Stimulated activated naive CD8-positive, alpha-beta T cell treated with anti-CD3 and anti-CD28 coated beads, Interleukin-15, Interleukin-2, amounts not matched to agents 100 ng/mL and 50 ng/mL, for 24 hours (primary cell): ENCODE results near the gene PNMA8B.

Experiments used
- H3K27ac Mint-ChIP-seq: one replicate; pipeline ENCODE4 v1.8.0; 2021; ENCODE audit warnings: mild to moderate bottlenecking, mixed read lengths
- H3K27me3 Mint-ChIP-seq: one replicate; pipeline ENCODE4 v1.8.0; 2021; ENCODE audit warnings: mixed read lengths
- H3K36me3 Mint-ChIP-seq: one replicate; pipeline ENCODE4 v1.8.0; 2021; ENCODE audit warnings: low read depth, mixed read lengths
- H3K4me1 Mint-ChIP-seq: one replicate; pipeline ENCODE4 v1.8.0; 2021; ENCODE audit warnings: low read depth, mixed read lengths
- H3K4me3 Mint-ChIP-seq: one replicate; pipeline ENCODE4 v1.8.0; 2021; ENCODE audit warnings: mild to moderate bottlenecking, mixed read lengths
- H3K9me3 Mint-ChIP-seq: one replicate; pipeline ENCODE4 v1.8.0; 2021; ENCODE audit warnings: mixed read lengths

The PNMA8B gene

GRCh38 chr19:46461537-46461936, 34.1 kb downstream of the PNMA8B start:
- H3K36me3 Mint-ChIP-seq: no peaks in the 10 kb centered on the region
- no peak overlapping the region for H3K4me3 Mint-ChIP-seq
- H3K27ac Mint-ChIP-seq: no peak overlapping the region
- H3K9me3 Mint-ChIP-seq: no peaks in the 10 kb centered on the region
- H3K27me3 Mint-ChIP-seq: peaks cover 4% of the 10 kb centered on the region
- H3K4me1 Mint-ChIP-seq: peaks cover 1% of the 10 kb centered on the region

GRCh38 chr19:46460981-46461380, 34.7 kb downstream of the PNMA8B start:
- peaks cover 8% of the 10 kb centered on the region for H3K27me3 Mint-ChIP-seq

GRCh38 chr19:46460055-46460454, 35.6 kb downstream of the PNMA8B start:
- Mint-ChIP-seq H3K27ac (no peak overlapping the region), H3K27me3 (peaks cover 8% of the 10 kb centered on the region), H3K9me3 (no peaks in the 10 kb centered on the region), H3K36me3 (no peaks in the 10 kb centered on the region), H3K4me3 (no peak overlapping the region), H3K4me1 (no peaks in the 10 kb centered on the region)

More at GRCh38 chr19:46460981-46461380, 34.7 kb downstream of the PNMA8B start:
- Mint-ChIP-seq H3K4me3 (no peak overlapping the region), H3K27ac (no peak overlapping the region), H3K9me3 (no peaks in the 10 kb centered on the region), H3K36me3 (no peaks in the 10 kb centered on the region), H3K4me1 (no peaks in the 10 kb centered on the region)

GRCh38 chr19:46456930-46457329, 38.7 kb downstream of the PNMA8B start:
- H3K9me3 Mint-ChIP-seq: no peaks in the 10 kb centered on the region
- H3K4me3 Mint-ChIP-seq: no peak overlapping the region
- H3K27ac Mint-ChIP-seq: no peak overlapping the region
- no peaks in the 10 kb centered on the region for H3K36me3 Mint-ChIP-seq
- H3K27me3 Mint-ChIP-seq: peaks cover 8% of the 10 kb centered on the region
- H3K4me1 Mint-ChIP-seq: no peaks in the 10 kb centered on the region

- Mint-ChIP-seq H3K27me3 (peaks cover 19% of the 10 kb centered on the region), H3K27ac (no peak overlapping the region), H3K9me3 (peaks cover 6% of the 10 kb centered on the region), H3K36me3 (peaks cover 5% of the 10 kb centered on the region), H3K4me1 (no peaks in the 10 kb centered on the region), H3K4me3 (no peak overlapping the region)
Measured at GRCh38 chr19:46454244-46454643, 41.4 kb downstream of the PNMA8B start.

- H3K27me3 Mint-ChIP-seq: peaks cover 16% of the 10 kb centered on the region
- H3K27ac Mint-ChIP-seq: no peak overlapping the region
- no peaks in the 10 kb centered on the region for H3K4me1 Mint-ChIP-seq
- H3K9me3 Mint-ChIP-seq: peaks cover 7% of the 10 kb centered on the region
- H3K36me3 Mint-ChIP-seq: peaks cover 6% of the 10 kb centered on the region
- no peak overlapping the region for H3K4me3 Mint-ChIP-seq
Measured at GRCh38 chr19:46453661-46454060, 42.0 kb downstream of the PNMA8B start.

GRCh38 chr19:46452186-46452585, 43.5 kb downstream of the PNMA8B start:
- Mint-ChIP-seq H3K9me3 (peaks cover 7% of the 10 kb centered on the region), H3K27me3 (peaks cover 16% of the 10 kb centered on the region), H3K36me3 (peaks cover 6% of the 10 kb centered on the region), H3K4me1 (no peaks in the 10 kb centered on the region), H3K27ac (no peak overlapping the region), H3K4me3 (no peak overlapping the region)

- no peaks in the 10 kb centered on the region for H3K4me1 Mint-ChIP-seq
- H3K9me3 Mint-ChIP-seq: peaks cover 7% of the 10 kb centered on the region
Measured at GRCh38 chr19:46451352-46451751, 44.3 kb downstream of the PNMA8B start.

GRCh38 chr19:46450737-46451136, 44.9 kb downstream of the PNMA8B start:
- Mint-ChIP-seq H3K36me3 (peaks cover 6% of the 10 kb centered on the region), H3K9me3 (peaks cover 7% of the 10 kb centered on the region), H3K27me3 (peaks cover 17% of the 10 kb centered on the region), H3K4me3 (no peak overlapping the region), H3K27ac (no peak overlapping the region), H3K4me1 (no peaks in the 10 kb centered on the region)

More at GRCh38 chr19:46451352-46451751, 44.3 kb downstream of the PNMA8B start:
- peaks cover 16% of the 10 kb centered on the region for H3K27me3 Mint-ChIP-seq
- H3K4me3 Mint-ChIP-seq: no peak overlapping the region
- peaks cover 6% of the 10 kb centered on the region for H3K36me3 Mint-ChIP-seq
- no peak overlapping the region for H3K27ac Mint-ChIP-seq

- no peak overlapping the region for H3K27ac Mint-ChIP-seq
- no peak overlapping the region for H3K4me3 Mint-ChIP-seq
- peaks cover 7% of the 10 kb centered on the region for H3K9me3 Mint-ChIP-seq
- peaks cover 6% of the 10 kb centered on the region for H3K36me3 Mint-ChIP-seq
- peaks cover 20% of the 10 kb centered on the region for H3K27me3 Mint-ChIP-seq
- no peaks in the 10 kb centered on the region for H3K4me1 Mint-ChIP-seq
Measured at GRCh38 chr19:46449228-46449627, 46.4 kb downstream of the PNMA8B start.

GRCh38 chr19:46448601-46449000, 47.1 kb downstream of the PNMA8B start:
- no peak overlapping the region for H3K4me3 Mint-ChIP-seq
- H3K9me3 Mint-ChIP-seq: peaks cover 7% of the 10 kb centered on the region
- H3K36me3 Mint-ChIP-seq: peaks cover 6% of the 10 kb centered on the region
- H3K27ac Mint-ChIP-seq: no peak overlapping the region
- peaks cover 20% of the 10 kb centered on the region for H3K27me3 Mint-ChIP-seq
- no peaks in the 10 kb centered on the region for H3K4me1 Mint-ChIP-seq

- Mint-ChIP-seq H3K4me3 (no peak overlapping the region), H3K4me1 (no peaks in the 10 kb centered on the region), H3K36me3 (peaks cover 6% of the 10 kb centered on the region), H3K27ac (no peak overlapping the region), H3K9me3 (peaks cover 7% of the 10 kb centered on the region), H3K27me3 (peaks cover 20% of the 10 kb centered on the region)
Measured at GRCh38 chr19:46447824-46448223, 47.8 kb downstream of the PNMA8B start.

GRCh38 chr19:46447006-46447405, 48.7 kb downstream of the PNMA8B start:
- Mint-ChIP-seq H3K36me3 (peaks cover 6% of the 10 kb centered on the region), H3K9me3 (peaks cover 7% of the 10 kb centered on the region), H3K27me3 (peaks cover 20% of the 10 kb centered on the region), H3K4me3 (no peak overlapping the region), H3K27ac (no peak overlapping the region), H3K4me1 (no peaks in the 10 kb centered on the region)

- Mint-ChIP-seq H3K4me3 (no peak overlapping the region), H3K36me3 (peaks cover 6% of the 10 kb centered on the region), H3K4me1 (no peaks in the 10 kb centered on the region), H3K27ac (no peak overlapping the region), H3K9me3 (peaks cover 7% of the 10 kb centered on the region), H3K27me3 (peaks cover 20% of the 10 kb centered on the region)
Measured at GRCh38 chr19:46446021-46446420, 49.6 kb downstream of the PNMA8B start.

GRCh38 chr19:46442808-46443450, 52.7 kb downstream of the PNMA8B start:
- Mint-ChIP-seq H3K4me3 (no peak overlapping the region), H3K27ac (no peak overlapping the region), H3K36me3 (no peaks in the 10 kb centered on the region), H3K4me1 (no peaks in the 10 kb centered on the region), H3K27me3 (peaks cover 9% of the 10 kb centered on the region), H3K9me3 (no peaks in the 10 kb centered on the region)

- Mint-ChIP-seq H3K9me3 (no peaks in the 10 kb centered on the region), H3K27ac (no peak overlapping the region), H3K36me3 (no peaks in the 10 kb centered on the region), H3K4me1 (no peaks in the 10 kb centered on the region), H3K4me3 (no peak overlapping the region), H3K27me3 (peaks cover 13% of the 10 kb centered on the region)
Measured at GRCh38 chr19:46441866-46442265, 53.8 kb downstream of the PNMA8B start.
